Subcutaneous adipose tissue (tissue), 4 donors: Measurements from ENCODE around the gene CCDC63. TPM values are rescaled to one million over a fixed set of nuclear protein-coding genes. Genes with fewer than 3 reads are reported as not detected.

ENCODE experiments used
- CTCF ChIP-seq: fragments of 450-650 bp; IDR thresholded peaks from one replicate; pipeline ENCODE4 v1.5.1; 2016; ENCODE audit warnings: low read depth, mild to moderate bottlenecking, control low read depth, antibody characterized with exemption, moderate library complexity
- total RNA-seq, 4 donors: library from RNA; depleted of rRNA; stranded (reverse); fragments of >200 nt; gene quantifications; one replicate each; pipeline ENCODE4 v1.1.0, GENCODE V29; 2016

Gene CCDC63
- total RNA-seq, 4 donors from 2014 or later, result not detected

GRCh38 chr12:110948041-110948440, 101.3 kb downstream of the CCDC63 start:
- TF ChIP-seq CTCF, result no peak

Other genes starting within 250 kb of the CCDC63 start
- gene TCTN1, start 232.9 kb upstream of the CCDC63 start, total RNA-seq, result 10 to 100 TPM; 30.2 to 35.7 (median 31.4) TPM
- gene HVCN1, start 157.9 kb upstream of the CCDC63 start, total RNA-seq, result 10 to 100 TPM in 3 of 4 donors, 1 to 10 TPM in 1; 9.6 to 16.5 (median 13.7) TPM
- 100 to 1,000 TPM; 103 to 173 (median 118) TPM for gene PPP1CC, start 104.1 kb upstream of the CCDC63 start, total RNA-seq
- not detected for gene MYL2, start 73.6 kb downstream of the CCDC63 start, total RNA-seq
- under 1 TPM in 2 of 4 donors, not detected in 2; 0.22 to 0.51 TPM for gene CUX2, start 187.2 kb downstream of the CCDC63 start, total RNA-seq